ENCODE measurements around the gene CDKN2AIPNL. TPM values are rescaled to one million over a fixed set of nuclear protein-coding genes. Genes with fewer than 3 reads are reported as not detected.

Gene CDKN2AIPNL
- total RNA-seq = 10 to 100 TPM; 32.7 to 42.3 TPM

DNA sequence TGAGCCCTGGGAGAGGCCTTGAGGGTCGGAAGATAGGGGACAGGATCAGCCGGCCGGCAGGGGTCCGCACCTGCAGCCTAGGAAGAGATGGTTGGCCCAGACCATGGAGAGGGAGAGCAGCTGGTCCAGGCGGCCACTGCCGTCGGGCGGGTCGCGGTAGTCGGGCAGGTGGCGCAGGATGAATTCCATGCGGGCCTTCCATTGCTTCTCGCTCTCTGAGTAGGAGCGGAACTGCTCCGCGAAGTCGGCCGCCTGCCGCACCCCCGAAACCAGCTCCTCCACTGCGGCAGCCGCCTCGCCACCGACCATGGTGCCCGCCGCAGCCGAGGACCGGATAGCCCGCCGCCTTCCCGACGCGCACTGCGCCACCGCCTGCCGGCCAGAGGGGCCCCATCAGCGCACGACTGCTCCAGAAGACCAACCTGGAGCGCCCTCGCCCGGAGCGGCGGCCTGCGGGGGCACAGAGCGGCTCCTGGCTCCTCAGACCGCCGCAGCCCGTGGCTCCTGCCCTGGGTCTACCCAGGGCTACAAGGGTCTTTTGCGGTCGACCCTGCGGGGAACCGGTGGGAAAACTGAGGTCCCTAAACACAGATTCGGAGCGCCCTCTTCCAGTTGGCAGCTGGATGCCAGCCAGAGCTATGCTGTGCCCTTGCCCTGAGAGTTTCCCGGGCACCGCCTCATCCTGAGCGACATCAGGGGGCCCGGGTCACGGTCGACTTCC, at the start of gene CDKN2AIPNL:
CDKN2AIPNL (minus strand) TSS at position 336 of the 721 bp plus-strand sequence; CDS start at position 309, 27 bp downstream.

DNA sequence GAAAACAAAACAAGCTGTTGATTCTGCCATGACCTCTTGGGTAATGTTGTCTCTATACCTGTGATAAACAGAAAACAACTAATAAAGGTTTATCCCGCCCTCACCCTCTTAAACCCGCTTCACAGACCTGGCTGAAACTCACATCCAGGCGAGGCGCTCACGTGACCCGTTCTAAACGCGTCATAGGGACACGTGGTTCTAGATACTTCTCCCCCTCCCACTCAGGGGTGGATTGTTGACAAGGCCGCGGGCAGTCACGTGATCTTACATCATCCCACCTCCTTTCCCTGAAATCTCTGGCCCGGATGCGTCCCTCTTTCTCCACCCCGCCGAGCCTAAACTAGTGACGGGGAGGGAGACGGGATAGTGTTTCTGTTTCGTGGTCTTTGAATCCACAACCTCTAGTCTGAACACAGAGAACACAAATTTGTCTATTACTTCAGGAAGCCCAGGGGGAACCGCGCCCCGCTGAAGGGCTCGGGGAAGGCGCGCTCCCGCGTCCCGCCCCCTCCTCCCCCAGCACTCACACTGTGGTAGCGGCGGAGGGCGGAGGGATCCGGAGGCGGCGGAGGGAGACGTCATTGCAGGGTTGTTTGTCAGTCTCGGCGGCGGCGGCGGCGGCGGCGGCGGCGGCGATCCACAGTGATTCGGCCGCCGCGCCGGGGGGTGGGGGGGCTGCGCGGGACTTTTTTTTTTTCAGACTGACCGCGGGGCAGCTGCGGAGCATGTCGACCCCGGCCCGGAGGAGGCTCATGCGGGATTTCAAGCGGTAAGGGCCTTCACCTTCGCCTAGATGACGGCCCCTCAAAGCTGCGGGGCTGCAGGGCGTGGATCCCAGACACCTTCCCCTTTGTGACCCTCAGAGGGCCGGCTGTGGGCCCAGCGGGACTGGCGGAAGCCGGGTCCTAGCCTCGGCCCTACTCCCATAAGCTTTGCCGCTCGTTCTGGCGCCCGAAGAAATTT, 40.5 kb downstream of the CDKN2AIPNL start, which contains the start of gene UBE2B:
UBE2B (plus strand) TSS at position 699 of the 963 bp plus-strand sequence; CDS start at position 726, 27 bp downstream.

Other genes with a start within 250 kb of the CDKN2AIPNL start
- 100 to 1,000 TPM; 162 to 170 TPM for gene SKP1, start 234.9 kb downstream of the CDKN2AIPNL start, total RNA-seq
- gene PPP2CA, start 185.8 kb downstream of the CDKN2AIPNL start, total RNA-seq = 10 to 100 TPM; 66.9 to 78.1 TPM
- under 1 TPM; 0.34 to 0.67 TPM for gene CDKL3, start 44.7 kb downstream of the CDKN2AIPNL start, total RNA-seq
- gene UBE2B, start 40.3 kb downstream of the CDKN2AIPNL start, total RNA-seq = 10 to 100 TPM; 20.0 to 26.6 TPM
- 10 to 100 TPM; 54.3 to 59.2 TPM for gene JADE2, start 113.8 kb upstream of the CDKN2AIPNL start, total RNA-seq
- gene SAR1B, start 220.9 kb upstream of the CDKN2AIPNL start, total RNA-seq = 10 to 100 TPM; 31.3 to 39.3 TPM
- 10 to 100 TPM; 22.4 to 30.6 TPM for gene SEC24A, start 236.9 kb upstream of the CDKN2AIPNL start, total RNA-seq